GM19397 (cell line): ENCODE measurements around the gene OMP.

Experiments
- ATAC-seq: cut with Tn5 transposase; IDR thresholded peaks from one replicate; pipeline ENCODE4 v1.9.1; 2021; ENCODE audit warnings: mild to moderate bottlenecking, moderate library complexity; ENCODE audit not compliant: unreplicated experiment

OMP gene

DNA sequence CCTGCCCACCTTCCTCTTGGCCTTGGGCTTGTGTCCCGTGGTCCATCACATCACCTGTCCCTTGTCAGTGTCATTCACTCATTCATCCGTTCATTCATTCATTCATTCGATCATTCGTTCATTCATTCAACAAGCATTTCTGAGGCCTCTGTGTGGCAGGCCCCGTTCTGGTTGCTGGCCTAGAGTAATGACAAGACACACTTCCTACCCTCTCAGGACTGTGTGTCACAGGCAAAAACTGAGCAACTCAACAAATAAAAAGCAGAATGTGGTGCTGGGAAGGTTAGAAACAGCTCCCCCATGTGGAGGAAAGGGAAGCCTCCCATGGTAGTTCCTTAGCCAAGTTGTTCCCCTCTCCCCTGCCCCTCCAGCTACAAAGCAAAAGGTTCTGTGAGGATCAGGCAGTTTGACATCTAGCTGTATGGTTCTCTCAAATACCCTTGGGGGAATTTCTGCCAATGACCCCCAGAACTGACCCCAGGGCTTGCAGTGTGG is 1.6 kb upstream of the OMP start:
- no peak for ATAC-seq

DNA sequence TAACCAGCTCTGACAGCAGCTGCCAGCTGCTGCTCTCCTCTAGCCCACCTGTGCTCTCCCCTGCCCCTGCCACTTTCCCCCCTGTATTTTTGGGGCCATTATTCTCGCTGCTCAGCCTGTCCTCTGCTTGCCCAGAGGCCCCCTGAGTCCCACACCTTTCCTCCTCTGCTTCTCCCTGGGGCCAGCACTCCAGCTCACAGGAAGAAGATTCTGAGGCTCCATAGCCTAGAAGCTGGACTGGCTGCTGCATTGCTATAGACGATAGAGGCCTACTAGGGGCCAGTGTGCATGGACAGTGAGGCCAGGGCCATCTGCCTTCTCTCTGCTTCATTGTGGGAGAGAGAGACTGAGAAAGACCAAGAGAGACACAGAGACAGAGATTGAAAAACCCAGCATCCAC is 679 bp downstream of the OMP start:
- ATAC-seq = no peak

DNA sequence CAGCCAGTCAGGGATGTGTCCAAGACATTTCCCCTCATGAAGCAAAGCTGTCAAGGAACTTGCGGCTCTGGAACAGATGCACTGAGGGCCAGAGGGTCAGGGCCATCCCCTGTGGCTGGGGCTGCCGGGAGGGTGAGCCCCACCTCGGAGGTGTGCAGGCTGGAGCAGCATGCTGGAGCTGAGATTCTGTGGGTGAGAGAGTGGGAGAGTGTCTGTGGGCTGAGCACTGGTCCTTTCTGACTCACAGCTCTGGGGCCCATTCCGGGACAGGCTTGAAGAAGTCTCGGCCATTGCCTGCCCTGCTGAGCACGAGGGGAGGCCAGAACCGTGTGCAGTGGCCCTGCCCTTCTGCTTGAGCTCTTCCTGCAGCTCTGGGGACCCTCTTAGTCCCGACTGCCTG is 2.1 kb downstream of the OMP start:
- ATAC-seq = no peak

DNA sequence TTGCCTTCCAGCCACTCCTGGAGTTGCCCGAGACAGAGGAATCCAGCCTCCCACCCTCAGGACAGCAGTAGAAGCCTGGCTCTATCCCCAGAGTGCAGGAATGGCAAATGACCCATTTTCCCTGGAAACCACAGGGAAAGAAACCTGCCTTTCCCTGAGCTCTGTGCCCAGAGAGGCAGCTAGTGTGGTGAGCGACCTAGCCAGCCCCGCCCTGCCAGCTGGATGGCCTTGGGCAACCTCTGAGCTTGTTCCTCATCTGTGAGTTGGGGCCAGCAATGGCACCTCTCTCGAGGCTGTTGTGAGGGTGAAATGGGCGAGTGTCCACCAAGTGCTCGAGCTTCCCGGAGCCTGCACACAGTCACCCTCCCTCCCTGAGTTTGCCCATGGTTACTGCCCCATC is 3.7 kb downstream of the OMP start:
- no peak for ATAC-seq

DNA sequence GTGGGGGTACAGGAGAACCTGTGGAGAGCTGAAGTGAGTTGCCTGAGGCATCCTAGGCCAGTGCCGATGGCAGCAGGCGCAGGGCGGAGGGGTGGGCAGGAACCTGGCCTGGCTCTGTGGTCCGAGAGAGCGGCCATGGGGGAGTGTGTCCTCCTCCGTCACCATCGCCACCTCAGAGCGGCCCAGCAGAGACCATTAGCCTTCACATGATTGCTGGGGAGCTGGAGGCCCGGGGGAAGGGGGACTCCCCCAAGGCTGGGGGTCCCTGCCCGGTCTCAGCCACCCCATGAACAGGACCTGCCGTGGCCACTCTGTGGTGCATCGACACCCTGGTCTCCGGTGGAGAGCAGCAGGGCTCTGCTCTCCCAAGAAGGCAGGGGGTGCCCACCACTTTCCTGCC is 4.1 kb downstream of the OMP start:
- no peak for ATAC-seq

DNA sequence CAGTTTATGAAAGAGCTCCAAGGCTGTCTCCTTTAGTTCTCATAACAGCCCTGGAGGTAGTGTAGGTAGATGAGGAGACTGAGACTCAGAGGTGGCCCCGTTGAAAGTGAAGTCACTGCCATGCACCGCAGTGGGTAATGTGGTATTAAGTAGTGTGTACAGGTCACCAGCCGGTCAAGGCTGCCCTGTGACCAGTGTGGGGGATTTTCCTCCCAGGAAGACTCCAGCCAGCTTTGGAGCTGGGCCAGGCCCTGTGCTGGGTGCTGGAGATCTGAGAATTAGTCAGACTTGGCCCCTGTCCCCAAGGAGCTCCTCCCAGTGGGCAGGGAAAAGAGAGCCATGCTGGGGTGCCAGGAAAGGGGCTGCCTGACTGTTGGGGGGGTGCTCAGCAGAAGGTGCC is 5.3 kb downstream of the OMP start:
- ATAC-seq = no peak

DNA sequence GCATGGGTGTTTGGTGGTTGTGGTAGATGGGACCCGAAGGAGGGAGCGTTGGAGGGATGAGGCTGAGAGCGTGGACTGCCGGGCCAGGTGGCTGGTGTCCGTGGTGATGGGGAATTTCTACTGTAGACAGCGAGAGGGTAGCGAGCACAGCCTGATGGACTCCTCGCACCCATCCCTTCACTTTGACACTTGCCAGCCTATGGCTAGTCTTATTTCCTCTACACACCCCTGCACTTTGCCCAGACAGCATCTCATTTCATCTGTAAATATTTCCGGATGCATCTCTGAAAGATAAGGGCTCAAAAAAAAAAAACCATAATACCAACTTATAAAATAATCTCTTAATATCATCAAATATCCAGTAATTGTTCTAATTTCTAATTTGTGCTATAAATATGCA is 5.8 kb downstream of the OMP start:
- no peak for ATAC-seq

DNA sequence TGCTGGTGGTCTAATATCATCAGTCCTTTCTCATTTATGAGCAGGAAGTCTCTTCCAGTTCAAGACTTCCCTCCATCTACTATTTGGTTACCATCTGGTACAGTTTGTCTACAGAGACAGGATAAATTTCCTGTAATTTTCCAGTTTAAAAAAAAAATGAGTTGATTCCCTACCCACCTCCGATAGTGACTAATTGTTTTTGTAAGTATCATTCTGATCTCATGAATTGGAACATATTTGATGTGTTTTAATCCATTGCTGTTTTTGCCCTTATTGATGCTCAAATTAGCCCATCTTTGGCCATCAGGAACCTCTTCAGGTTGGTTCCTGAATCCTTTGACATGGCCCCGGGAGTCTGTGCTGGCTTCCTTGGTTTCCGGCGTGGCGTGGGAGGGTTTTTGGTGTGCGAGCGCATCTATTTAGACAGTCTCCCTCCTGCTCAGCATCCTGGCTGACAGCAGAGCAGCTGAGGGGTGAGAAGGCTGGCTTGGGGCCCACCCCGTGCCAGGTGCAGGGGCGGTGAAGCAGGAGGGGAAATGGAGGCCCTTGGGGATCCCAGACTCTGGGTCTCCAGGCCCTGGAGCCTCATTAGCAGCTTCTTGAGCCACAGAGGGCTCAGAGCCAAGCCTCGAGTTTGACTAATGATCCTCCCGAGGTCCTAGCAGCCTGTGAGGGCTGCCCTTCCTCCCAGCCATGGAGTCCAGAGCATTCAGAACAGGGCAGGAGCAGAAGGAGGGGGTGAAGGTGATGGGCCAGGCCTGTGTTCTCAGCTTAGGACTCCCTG is 6.8 kb downstream of the OMP start:
- ATAC-seq = no peak

DNA sequence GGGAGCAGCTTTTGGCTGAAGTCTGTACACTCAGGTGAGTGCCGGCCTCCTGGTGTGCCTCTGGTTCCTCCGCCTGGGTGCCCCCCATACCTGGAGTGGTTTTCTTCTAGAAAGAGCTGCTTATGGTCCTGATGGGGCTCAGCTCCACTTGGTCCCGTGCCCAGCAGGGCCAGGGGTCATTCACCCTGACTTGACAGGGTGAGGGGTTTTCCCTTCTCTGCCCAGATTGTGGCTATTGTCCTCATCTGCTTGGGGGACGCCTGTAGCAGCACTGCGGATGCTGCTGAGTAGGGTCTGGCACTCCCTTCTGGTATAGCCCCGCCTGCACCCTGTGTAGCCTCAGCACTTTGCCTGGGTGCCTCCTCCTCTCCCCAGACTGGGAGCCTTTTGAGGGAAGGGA is 8.2 kb downstream of the OMP start:
- ATAC-seq = no peak

DNA sequence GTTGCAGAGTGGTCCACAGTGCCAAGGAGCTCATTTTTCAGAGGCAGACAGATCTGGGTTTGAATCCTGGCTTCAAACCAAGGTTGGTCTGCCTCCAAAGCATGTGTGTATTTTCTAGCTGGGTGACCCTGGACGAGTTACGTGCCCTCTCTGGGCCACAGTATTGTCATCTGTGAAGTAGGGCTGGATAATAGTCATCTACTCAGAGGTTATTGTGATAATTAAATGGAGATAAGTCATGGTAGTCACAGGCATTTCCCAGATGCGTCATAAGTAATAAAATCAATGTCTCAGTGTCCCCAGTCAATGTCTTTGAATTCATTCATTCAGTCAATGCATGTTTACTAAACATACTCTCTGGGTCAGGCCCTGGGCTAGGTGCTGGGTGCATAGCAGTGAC is 8.6 kb downstream of the OMP start:
- ATAC-seq = no peak

DNA sequence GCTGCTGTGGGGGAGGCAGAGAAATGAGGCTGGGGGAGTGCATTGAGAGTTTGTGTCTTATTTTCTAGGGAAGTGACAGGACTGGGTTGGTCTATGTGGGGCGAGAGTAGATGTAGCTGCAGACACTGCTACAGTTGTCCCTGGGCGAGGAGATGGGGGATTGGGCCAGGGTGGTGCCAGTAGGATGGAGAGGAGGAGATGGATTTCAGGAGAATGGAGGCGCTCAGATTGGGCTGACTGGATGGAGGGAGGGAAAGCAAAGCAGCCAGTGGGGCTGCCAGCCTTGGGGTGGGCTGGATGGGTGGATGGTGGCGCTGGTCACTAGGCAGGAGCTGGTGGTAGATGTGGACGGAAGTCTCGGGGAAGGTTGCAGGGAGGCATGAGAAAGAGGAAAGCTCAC is 9.3 kb downstream of the OMP start:
- ATAC-seq = no peak

DNA sequence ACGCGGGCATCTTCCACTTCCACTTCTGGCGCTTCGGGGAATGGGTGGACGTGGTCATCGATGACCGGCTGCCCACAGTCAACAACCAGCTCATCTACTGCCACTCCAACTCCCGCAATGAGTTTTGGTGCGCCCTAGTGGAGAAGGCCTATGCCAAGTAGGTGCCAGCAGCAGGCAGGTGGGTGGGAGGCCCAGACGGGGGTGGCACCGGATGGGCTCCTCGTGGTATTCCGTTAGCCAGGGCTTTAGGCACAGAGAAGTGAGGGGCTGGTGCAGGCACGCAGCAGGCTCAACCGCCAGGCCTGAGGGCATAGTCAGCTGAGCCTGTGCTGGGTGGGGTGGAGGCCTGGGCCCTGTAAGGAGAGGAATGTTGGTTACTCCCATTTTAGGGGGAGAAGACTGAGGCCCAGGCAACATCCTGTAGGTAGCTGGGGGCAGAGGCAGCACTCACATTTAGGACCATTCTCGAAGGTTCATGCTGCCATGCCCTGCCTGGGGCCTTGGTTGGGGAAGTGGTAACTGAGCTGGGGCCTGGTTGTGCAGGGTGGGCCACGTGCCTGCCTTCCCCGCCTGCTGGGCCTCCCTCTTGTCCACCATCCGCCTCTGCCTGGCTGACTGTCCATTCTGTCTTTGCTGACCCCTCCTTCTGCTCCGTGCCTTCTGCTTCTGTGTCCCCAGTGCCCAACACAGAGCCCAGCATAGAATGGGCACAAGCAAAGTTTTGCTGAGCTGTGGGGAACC is 10.2 kb downstream of the OMP start:
- ATAC-seq = no peak

DNA sequence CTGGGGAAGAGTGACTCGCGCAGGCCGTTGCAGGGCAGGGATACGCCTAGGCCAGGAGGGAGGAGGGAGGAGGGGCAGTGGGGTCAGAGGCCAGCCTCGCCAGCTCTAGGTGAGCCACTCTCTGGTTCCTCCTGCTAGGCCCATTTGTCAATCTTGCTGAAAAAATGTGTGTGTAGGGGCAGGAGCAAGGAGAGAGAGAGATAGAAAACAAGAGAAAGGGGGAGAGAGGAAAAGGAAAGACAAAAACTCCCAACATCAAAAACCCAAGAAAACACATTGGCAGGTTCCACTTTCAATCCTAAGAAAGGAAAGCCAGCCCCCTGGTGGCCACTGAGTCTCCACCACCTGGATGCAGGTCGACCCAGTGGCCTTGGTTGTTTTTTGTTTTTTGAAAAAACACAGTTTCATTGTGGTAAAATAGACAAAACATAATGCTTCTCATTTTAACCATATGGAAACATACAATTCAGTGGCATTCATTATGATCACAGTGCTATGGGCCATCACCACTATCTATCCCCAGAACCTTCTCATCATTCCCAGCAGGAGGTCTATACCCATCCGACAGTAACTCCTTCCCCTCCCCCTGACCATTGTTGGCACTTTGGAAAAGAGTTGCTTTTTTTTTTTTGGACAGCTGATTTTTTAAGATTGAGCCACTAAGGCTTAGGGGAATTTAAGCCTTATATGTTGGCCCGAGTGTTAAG is 10.9 kb downstream of the OMP start:
- no peak for ATAC-seq

DNA sequence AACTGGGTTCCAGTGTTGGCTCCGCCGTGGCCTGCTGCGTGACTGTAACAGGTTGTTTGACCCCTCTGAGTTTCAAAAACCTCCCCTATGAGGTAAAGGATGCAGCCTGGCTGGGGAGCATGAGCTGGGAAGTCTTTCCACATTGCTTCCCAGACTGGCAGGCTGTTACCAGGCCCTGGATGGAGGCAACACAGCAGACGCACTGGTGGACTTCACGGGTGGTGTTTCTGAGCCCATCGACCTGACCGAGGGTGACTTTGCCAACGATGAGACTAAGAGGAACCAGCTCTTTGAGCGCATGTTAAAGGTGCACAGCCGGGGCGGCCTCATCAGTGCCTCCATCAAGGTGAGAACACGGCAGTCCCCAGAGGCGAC is 11.4 kb downstream of the OMP start:
- ATAC-seq = no peak

DNA sequence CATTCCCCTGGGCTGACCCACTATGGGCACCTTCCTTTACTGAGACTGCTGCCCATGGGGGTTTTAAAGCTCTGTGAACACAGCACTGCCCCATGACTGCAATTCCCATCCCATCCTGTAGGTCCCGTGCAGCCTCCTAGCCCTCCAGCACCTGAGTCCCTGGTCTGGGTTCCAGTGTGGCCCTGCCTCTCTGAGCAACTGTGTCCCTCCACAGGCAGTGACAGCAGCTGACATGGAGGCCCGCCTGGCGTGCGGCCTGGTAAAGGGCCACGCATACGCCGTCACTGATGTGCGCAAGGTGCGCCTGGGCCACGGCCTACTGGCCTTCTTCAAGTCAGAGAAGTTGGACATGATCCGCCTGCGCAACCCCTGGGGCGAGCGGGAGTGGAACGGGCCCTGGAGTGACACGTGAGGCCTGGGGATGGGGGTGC is 12.6 kb downstream of the OMP start:
- no peak for ATAC-seq

DNA sequence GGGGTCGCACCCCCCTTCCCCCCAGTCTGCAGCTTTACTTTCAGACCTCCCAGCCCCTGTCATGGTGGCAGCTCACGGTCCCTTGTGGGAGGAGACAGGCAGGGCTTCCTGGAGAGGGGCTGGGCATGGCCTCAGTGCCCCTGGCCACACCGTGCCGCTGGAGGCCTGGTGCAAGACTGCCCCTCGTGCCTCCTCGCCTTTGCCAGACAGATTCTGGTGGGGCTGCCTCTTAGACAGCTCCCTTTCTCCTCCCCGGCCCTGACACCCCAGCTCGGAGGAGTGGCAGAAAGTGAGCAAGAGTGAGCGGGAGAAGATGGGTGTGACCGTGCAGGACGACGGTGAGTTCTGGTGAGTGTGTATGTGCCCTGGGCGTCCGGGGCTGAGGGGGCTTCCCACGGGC is 13.3 kb downstream of the OMP start:
- no peak for ATAC-seq

DNA sequence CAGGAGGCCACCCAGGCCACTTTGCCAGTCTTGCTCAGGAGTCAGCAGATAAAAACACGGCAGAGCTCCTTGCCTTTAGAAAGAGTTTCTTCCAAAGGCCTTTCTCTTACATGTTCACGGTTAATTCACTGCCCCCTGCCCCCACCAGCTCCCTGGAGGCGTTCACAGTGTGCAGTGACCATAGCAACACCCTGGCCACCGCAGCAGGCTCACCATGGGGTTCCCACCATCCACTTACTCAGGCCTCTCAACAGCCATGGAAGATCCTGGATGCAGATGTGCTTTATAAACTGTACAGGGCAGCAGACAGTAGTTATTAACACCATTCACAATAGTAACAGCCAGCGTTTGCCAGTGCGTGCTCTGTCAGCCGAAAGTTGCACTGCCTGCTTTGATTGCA is 14.9 kb downstream of the OMP start:
- ATAC-seq = no peak

DNA sequence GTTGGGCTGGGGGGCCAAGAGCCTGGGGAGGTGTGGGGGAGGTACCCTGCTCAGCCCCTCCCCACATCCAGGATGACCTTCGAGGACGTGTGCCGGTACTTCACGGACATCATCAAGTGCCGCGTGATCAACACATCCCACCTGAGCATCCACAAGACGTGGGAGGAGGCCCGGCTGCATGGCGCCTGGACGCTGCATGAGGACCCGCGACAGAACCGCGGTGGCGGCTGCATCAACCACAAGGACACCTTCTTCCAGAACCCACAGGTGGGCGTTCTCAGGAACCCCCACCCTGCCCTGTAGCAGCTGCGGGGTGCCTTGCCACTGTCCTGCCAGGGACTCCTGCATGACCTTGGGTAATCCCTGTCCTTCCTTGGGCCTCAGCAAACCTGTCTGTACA is 15.4 kb downstream of the OMP start:
- no peak for ATAC-seq

DNA sequence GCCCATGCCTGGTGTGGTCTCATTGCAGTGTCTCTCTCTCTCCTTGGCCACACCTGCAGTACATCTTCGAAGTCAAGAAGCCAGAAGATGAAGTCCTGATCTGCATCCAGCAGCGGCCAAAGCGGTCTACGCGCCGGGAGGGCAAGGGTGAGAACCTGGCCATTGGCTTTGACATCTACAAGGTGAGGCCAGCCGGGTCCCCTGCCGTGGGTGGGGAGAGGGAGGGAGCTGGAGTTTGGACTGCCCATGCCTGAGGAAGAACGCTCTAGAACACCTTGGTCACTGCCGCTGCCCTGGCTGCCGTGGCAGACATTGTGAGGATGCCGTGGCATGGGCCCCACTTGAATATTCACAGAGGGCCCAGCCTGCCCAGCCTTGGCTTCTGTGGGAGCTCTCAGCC is 16.3 kb downstream of the OMP start:
- ATAC-seq = no peak

DNA sequence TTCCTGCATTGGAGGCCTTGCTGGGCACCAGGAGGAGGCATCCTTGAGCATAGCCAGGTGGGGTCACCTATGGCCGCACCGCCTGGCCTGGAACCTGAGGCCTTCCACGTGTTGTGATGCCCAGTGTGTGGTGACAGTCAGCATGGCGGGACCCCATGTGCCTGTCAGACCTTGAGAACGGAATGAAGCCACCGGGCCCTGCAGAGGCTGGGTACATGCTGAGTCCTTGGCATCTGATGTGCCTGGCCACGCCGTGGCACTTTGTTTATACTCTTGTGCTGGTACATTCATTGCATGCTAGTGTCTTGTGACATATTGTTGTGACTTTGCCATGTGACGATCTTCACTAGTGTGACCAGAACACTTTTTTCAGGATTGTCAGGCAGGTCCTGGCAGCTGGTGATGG is 16.9 kb downstream of the OMP start:
- no peak for ATAC-seq

DNA sequence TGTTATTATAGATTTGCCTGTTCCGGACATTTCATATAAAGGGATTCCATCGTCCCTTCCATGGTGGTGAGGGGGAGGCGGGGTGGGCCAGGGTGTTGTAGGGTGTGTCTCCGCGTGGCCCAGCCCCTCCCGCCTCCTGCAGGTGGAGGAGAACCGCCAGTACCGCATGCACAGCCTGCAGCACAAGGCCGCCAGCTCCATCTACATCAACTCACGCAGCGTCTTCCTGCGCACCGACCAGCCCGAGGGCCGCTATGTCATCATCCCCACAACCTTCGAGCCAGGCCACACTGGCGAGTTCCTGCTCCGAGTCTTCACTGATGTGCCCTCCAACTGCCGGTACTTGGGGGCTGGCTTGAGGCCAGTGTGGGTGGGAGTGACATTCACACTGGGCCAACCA is 17.9 kb downstream of the OMP start:
- no peak for ATAC-seq

DNA sequence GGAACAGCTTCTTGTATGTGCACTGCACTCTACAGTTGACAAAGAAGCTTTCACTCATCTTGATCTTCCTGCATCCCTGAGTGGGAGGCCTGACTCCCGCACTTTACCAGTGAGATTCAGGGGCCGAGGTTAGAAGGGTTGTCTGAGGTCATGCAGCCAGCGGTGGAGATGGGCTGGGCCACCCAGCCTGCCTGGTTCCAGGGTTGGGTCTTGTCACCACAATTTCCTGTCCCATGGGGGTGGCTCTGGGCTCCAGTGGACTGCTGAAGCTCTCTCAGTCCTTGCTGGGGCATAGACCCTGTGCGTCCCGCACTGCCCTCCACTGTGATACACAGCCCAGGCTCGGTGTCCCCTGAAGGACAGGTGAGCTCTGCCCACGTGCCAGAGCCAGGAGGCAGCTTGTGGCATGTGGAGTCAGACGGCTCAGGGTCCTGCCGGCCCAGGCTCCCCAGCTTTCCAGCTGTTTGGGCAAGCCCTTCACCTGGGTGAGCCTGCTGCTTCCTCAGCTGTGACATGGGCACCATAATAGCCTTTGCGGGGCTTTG is 18.5 kb downstream of the OMP start:
- no peak for ATAC-seq
